ENCODE data around the gene TRAF3IP3.
A peak's percentile ranks its signal among the peaks of the same experiment; 100 is the strongest.

Gene TRAF3IP3

DNA sequence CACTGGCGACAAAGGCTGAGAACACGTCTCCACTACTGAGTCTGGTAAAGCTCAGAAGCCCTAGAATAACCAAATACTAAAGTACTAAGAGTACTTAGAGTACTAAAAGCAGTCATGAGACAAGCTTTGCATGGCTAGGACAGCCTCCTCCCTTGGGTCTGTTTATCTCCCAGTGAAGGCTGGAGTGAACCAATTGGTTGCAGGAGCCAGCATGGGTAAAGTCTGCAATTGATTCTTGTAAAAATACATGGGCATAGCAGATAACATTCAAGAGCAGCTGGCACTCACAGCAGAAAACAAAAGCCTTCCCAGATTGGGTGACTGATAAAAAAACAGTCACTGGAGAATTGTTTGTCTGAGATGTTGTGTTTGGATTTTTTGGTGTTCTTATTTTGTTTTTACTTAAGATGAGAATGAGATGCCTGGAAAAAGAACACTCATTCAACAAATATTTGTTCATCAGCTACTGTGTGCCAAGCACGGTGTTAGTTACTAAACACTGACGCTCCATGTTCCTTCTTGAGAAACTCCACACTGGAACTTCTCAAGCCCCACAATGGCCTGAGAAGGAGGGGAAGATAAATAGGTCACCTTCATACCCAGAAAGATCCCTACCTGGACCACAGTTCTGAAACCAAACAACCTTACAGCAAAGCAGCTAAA lies 46.4 kb downstream of the TRAF3IP3 start:
- DNase-seq: no peak

DNA sequence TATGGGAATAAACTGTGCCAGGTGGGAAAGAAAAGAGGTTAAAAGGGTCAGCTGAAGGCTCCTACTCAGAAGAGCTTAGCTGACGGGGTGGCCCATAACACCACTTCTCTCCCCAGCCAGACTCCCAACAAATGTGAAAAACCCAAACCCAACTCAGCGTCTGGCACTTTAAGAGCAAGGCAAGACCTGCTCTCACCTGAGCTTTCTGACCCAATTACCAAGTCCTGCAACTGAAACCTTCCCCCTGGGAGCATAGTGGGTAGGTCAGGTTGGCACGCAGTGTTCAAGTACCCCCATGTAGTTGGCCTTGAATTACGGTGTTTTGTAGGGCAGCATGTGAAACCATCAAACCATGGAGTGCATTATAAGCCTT lies 46.9 kb downstream of the TRAF3IP3 start:
- DNase-seq: no peak

DNA sequence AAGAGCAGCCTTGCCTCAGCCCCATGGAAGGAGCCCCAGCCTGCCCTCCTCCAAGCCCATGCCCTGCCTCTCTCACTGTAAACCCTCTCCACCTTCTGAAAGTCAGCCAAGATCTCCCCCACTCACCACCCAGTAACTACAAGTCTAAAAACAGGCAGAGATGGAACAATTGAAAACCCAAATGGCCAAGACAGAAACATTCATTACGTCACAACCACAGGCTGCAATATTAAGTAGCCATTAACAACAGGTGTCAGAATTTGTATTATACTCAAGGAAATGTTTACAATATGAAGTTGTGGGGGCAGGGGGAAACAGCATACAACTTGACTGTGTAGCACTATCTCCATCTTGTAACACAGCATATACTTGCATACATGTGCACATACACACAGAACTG lies 47.7 kb downstream of the TRAF3IP3 start:
- no peak for DNase-seq

DNA sequence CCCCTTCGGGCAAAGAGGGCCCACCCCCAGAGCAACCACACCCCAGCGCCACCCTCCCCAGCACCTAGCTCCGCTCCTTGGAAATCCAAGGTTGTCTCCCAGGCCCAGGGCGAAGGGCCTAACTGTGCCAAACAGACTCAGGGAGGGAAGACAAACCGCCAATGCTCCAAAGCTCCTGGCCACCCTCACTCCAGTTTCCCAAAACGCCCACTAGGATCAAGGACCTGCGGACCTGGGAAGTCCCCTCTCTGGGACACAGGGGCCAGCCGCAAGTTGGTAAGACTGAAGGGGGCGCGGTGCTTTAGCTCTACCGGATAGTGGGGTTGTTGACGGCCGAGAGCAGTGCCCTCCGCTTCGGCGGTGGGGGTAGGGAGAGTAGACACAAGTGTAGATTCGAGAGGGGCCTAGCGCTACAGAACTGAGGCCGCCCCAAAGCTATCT lies 49.5 kb downstream of the TRAF3IP3 start:
- no peak for DNase-seq

DNA sequence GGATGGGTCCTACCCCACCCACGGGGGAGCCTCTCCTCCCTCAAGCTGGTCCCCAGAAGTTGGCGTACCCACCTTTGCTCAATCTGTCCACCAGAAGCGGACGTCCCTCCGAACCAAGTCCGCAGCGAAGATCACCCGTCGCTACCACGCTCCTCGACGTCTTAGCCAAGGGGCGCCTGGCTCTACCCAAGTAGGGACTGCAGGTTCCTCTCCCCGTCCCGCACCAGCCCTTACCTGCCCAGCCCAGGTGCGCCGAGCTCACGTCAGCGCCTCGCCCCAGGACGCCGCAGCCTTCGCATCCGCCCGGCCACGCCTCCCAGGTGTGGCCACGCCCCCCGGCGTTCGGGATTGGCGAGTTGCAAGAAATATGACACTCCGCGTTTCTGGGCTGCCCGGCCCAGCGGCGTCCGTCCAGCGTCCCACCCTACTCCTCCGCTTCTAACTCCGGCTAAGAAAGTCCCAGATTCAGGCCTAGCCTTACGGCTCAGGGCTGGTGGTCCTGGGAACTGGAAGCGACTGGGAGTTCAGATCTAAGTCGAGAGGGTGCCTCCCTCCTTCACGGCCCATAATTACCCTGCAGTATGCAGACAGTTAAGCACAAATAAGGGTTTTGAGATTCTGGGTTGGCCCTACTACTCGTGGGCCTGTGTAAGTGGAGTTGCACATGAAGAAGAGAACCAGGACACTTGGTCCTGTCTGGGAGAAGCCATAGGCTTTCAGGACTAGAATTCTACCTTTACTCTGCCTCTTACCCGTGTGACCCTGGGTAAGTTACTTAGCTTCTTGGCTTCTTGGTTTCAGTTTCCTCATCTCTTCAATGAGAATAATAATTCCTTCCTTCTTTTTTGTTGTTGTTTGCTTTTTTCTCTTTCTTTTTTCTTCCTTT lies 50.3 kb downstream of the TRAF3IP3 start, which contains the start of gene IRF6:
Gene IRF6, minus strand, starts transcription at position 268 of the 886 bp plus-strand sequence. CDS start 4,729 bp downstream, outside the sequence.
- DNase-seq: peak; percentile 80

DNA sequence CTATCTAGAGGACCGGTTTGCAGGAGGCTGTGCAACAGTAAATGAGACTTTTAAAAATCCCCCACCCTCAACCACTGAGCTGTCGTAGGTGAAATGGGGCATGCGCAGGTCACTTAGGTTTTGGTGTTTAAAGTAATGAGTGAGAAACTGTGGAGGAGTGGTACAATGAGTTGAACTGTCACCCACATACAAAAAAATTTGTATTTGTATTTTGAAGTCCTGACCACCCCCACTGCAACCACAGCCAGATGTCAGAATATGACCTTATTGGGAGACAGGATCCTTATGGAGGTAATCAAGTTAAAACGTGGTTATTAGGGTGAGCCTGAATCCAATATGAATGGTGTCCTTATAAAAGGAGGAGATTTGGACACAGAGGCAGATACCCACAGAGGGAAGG lies 51.7 kb downstream of the TRAF3IP3 start:
- DNase-seq: no peak

DNA sequence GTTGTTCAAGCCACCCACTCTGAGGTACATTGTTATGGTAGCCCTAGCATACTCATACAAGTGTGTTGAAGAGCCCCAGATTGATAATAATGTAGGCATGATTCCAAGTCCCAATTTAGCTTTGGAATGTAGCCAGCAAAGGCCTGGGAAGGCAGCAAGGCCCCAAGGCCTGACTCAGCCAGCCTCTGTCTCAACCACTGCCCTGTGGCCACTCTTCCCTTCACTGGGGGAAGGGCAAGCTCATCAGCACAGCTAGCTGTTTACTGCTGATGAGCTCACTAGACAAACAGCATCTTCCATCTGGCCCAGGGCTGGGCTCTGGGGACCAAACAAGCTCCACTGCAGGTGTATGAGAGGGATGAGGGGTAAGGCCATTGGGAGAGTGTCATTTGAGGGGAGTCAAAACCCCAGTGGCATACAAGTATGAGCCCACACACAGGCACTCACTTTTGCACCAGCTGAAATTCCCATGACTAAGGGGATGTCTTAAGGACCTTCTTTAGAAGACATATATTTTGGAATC lies 52.3 kb downstream of the TRAF3IP3 start:
- peak; percentile 51 for DNase-seq

DNA sequence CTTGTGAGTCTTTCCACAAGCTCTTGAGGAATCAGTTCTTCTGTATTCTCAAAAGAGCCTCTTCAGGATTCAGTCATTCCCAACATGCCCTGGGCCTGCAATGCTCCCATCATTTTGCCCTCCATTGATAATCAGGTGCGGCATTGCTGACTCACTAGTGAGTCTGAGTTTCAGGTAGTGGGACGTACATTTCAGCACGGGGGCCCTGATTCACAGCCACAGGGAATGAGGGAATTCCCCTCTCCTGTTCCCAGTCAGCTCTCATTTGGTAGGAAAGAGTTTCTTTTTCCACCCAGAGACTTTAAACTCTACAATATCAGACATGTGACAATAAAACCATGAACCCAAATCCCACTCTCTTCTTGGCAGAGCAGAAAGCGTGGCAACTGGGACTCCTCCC lies 53.8 kb downstream of the TRAF3IP3 start:
- no peak for DNase-seq

DNA sequence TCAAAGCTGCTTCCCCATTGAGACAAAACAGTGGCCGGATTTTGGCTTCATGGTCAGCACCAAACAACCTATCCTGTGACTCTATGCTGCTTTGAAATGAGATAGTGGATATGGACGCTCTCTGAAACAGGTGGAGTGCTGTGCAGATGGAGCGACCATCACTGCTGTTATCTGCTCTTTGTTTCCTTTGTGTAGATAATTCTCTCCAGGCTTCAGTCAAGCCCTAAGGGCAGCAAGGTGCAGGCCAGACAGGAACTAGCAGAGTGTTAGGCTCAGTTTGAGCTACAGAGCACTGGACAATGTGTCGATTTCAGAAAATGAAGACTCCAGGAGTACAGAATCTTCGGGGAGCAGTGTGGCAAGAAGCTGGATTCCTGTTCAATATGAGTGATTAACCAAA lies 54.9 kb downstream of the TRAF3IP3 start:
- DNase-seq: no peak

DNA sequence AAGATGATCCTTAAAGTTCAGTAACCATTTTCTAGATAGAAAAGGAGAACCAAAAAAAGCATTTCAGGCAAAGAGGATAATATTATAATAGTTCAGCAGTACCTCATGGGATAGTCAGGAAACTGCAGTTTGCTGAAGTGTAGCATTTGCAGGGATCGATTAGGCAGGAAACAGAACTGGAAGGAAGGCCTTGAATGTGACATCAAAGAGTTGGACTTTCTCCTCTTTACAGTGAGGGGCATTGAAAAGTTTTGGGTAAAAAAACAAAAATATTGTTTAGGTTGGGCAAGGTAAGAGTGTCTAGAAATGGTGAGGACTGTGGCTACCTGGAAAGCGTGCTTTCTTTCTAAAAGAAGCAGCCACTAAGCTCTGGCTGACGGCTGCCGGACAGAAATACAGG lies 58.0 kb downstream of the TRAF3IP3 start:
- no peak for DNase-seq

DNA sequence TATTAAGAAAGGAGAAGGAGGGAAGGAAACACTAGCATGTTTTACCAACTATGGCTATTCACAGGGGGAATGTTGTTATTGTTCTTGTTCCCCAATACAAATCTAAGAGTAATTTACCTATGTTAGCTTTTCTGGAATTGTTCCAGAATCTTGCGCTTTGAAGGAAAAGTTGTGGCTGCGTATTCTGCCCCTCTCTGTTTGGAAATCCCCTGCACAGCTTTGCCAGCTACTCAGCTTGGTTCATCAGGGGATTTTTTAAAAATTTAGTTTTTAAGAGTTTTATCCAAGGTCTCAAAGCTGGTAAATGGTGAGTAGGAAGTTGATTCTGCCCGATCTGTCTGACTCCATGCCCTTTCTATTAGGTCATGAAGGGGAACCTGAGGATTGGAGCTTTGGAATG lies 59.6 kb downstream of the TRAF3IP3 start:
- no peak for DNase-seq

DNA sequence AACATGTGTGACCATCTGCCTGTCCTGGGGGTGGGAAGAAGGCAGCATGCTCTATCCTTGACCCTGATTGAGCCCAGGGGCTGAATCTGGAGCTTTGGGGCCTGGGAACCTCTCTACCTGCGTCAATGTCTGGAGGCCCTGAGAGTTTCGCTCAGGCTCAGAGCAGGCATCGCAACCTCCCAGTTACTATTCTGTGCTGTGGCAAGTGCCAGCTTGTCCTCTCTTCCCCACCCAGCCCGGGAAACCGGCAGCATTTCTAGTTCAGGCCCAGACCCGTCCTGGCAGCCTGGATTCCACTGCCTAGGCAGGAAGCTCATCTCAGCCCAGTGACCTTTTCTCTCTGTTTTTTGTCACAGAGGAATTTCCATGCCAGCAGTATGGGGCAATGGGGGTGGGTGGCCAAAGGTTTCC lies 60.1 kb downstream of the TRAF3IP3 start:
- no peak for DNase-seq

DNA sequence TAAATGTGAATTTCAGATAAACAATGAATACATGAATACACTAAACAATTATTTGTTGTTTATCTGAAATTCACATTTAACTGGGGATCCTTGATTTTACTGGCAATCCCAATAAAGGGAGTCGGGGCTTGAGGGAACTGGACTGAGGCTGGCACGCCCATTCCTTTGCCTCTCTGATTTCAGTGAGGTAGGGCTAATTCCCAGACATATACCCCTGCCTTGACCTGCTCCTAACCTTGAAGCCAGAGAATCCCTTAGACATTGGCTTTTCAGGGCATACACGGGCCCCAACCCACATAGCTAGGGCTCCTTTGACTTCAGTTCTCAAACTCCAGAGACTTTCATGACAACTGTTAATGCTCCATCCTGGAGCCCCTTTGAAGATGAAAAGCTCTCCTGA lies 61.1 kb downstream of the TRAF3IP3 start:
- DNase-seq: no peak

DNA sequence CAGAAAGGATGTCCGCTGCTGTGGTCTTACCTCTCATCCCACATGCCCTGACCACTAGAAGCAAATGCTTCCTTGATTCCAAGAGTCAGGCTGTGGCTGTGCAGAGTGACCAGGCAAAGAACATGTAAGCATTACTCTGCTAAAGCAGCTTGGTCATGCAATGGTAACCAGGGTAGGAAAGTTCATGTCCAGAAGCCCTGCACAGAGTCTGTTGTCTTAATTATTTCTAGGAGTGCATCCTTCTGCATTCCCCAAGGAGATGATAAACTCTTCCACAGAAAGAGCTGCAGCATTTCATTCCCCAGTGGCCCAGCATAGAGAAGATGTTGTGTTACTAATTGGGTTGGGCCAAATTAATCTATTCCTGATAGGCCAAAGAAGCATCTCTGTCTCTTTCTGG lies 61.8 kb downstream of the TRAF3IP3 start:
- DNase-seq: no peak

DNA sequence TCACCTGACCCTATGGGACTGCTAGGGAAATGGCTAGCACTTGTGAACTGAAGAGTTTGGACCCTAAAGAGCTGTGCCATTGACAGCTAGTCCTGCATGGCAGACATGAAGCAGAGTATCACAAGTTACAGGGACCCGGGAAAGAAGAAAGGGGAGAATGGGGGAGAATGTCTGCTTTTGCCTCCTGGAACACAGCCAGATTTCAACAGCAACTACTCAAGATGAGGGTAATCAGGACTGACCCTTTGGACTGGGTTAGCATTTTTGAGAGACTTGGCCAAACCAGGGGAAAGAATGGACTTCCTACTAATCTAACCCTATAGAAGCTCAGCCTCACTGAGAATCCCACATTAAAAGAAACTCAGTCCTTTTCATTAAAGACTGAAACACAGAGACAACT lies 63.2 kb downstream of the TRAF3IP3 start:
- DNase-seq: no peak

DNA sequence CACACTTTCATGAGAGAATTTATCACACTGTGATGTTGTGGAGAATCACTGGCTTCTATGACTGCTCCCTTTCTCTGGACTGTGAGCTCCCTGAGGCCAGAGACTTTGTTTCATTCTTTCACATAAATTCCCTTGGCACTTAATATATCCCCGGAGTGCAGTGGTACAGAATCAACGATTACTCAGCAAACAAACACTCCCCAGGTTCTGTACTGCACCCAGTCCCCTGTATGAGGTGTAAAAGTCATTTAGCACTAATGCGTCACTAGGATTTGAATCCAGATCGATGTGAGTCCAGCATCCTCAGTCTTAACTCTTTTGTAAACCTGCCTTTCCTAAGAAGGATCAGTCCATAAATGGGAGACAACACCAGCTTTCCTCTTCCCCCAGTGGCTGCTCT lies 65.1 kb downstream of the TRAF3IP3 start:
- no peak for DNase-seq

DNA sequence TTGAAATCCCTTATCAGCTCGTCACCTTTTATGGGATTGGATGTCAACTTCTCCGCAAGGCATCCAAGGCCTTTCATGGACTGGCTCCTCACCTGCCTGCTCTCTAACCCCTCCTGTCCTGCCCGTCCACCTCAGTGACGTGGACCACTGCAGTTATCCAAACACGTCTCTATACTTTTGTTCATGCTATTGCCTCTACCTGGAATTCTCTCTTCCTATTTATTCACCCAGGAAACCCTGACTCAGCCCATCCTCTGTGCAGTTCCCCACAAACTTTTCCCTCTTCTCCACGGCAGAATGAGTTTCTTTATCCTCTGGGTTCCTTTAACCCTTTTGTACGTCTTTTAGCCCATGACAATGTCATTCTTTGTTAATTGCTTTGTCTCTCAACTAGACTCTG lies 66.9 kb downstream of the TRAF3IP3 start:
- no peak for DNase-seq

DNA sequence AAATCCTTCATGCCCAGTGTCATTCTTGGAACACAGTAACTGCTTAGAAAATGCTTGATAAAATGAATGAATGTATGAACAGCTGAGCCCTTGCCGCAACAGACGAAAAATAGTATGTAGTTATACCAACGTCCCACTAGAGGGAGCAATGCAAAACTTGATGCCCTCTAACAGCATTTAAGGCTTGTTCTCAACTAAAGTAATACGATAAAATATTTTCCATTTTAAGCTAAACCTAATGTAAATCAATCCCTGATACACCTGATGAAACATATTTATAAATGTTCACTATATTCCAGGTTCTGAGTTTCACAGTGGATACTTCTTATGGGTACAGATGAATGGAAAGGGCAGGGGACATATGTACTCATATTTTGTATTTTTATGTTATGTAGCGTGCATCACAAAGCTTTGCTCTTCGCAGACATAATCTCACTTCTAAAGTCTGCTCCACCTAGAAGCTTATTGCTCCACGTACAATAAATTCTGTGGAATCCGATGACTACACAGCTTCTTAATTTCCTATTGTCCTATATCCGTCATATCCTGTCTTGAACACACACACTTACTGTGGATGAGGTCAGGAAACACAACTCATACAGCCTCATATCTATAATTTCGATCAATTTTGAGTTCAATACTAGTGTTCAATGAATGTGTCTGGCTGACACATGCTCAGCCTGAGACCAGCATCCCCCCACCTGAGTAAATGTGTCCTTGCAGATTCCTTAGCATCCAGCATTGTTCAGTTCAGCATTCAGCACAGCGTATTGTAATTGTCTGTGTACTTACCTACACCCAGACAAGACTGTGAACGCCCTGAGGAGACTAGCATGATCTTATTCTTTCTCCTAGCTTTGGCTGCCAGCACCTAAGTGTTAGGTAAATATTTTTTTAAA lies 67.5 kb downstream of the TRAF3IP3 start:
- no peak for DNase-seq

DNA sequence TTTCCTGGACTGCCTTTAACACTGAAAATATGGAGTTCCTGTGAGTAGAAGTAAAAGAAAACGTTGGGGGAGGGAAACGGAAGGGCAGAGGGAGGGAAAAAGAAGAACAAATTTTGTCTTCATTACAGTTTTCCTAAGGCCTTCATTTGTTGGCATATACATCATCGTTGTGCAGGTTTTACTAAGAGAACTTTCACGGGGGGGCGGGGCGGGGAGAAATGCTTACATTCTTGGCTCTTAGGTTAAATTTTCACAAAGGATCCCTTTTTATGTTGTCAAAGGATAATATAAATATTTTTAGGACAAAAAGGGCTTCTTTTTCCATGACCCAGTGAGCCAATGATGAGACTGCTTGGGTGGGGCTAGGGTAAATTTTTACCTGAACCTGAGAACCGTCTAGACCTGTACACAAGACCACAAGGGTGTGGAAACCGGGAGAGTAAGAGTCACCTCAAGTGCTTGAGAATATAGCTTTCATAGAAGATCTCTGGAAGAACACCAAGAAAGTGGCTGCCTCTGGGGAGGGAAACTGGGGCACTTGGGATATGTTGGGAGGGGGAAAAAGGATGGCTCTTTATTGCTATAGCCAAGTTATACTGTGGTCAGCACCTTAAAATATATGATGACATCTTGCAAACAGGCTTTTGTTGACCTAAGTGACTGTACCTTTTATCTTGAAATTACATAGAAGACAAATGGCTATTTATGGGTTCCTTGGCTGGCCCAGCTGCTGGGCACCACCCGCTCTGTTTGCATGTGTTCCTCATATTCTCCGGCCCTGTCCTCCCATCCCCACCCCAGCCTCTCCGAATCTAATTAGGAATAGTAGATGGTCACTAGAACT lies 70.0 kb downstream of the TRAF3IP3 start:
- no peak for DNase-seq

DNA sequence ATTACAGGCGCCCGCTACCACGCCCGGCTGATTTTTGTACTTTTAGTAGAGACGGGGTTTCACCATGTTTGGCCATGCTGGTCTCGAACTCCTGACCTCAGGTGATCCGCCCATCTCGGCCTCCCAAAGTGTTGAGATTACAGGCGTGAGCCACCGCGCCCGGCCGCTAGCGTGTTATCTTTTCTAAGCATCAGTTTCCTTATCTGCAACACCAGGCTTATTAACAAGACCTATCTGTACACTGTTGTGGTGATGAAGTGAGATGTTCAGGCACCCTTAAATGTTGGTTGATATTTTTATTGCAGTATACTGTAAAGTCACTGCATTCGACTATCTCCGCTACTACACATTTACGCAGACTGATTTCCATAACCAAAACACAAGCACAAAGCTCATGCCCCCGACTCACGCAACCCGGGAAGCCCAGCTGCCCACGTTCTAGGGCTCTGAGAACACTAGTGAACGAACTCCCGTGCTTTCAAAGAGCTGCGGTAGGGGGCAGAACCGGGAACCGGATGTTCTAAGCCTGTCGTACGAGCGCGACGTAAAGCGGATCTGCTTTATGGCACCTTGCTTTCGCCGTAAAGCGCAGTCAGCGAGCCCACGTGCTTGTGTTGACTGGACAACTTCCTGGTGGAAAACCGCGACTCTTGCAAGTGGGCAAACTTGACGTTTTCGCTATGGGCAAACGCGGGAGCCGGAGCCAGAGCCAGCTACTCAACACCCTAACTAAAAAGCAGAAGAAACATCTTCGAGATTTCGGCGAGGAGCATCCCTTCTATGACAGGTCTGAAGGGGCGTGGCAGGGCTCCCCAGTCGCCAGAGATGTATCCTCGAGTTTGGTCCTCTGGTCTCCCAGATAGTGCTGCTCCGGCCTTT lies 71.8 kb downstream of the TRAF3IP3 start, which contains the start of gene UTP25:
Gene UTP25, plus strand, starts transcription at position 589 of the 879 bp plus-strand sequence. Its CDS starts 92 bp downstream, at position 681.
- DNase-seq: peak; percentile 93

DNA sequence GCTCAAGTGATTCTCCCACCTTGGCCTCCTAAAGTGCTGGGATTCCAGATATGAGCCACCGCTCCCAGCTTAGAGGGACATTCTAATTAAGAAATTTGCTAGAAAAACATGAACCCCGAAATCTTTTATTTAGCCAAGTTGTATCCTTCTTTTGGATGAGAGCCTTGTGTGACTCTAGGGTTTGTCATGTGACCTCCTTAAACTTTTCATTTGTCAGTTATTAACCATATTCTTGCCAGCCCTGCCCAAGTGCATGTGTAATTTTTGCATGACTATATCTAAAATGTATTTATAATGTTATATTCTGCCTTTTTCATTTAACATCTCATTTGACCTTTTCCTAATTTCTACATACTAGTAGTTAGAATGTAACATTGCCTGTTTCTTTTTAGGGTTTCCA lies 73.9 kb downstream of the TRAF3IP3 start:
- DNase-seq: no peak
